ENCODE results near the gene STAT4.

The STAT4 gene

GRCh38 chr2:191087311-191087710, 63.5 kb downstream of the STAT4 start:
- Histone ChIP-seq H3K9ac (ENCODE audit: low read length) (no peak overlapping the region), H3K4me3 (ENCODE audit: low read depth, low read length) (no peak overlapping the region), H3K4ac (ENCODE audit: low read depth, low read length) (no peak overlapping the region), H4K12ac (ENCODE audit: low read depth, low read length) (no peak overlapping the region), H3K79me2 (ENCODE audit: control insufficient read depth, insufficient read depth, low read length, poor library complexity) (no peaks in the 10 kb centered on the region), H4K91ac (ENCODE audit: low read depth, low read length) (no peak overlapping the region), H3K4me2 (ENCODE audit: low read length) (no peak overlapping the region), H3K79me1 (ENCODE audit: low read length) (no peaks in the 10 kb centered on the region), H3K4me1 (ENCODE audit: control insufficient read depth in 1 of 2, insufficient read depth in 2 of 2, low read length in 2 of 2) (no peaks in the 10 kb centered on the region), H3K18ac (ENCODE audit: low read length) (no peak overlapping the region), H3K14ac (ENCODE audit: low read length) (no peak overlapping the region), H3K27me3 (ENCODE audit: insufficient read depth, low read length) (no peaks in the 10 kb centered on the region), H2AK5ac (ENCODE audit: low read length) (no peak overlapping the region), H2BK120ac (ENCODE audit: insufficient read depth, low read length, poor library complexity) (no peak overlapping the region), H3K27ac (ENCODE audit: low read depth, low read length) (no peak overlapping the region), H4K8ac (ENCODE audit: low read depth, low read length) (no peak overlapping the region), H2BK12ac (ENCODE audit: low read length) (no peak overlapping the region), H2BK5ac (ENCODE audit: low read depth, low read length, poor library complexity) (no peak overlapping the region), H3K36me3 (ENCODE audit: control insufficient read depth in 1 of 2, insufficient read depth in 2 of 2, low read length in 2 of 2) (no peaks in the 10 kb centered on the region), H3K9me3 (ENCODE audit: insufficient read depth, low read depth, low read length) (no peaks in the 10 kb centered on the region), H2AFZ (ENCODE audit: insufficient read depth, low read length, poor library complexity) (no peak overlapping the region), H3K23ac (ENCODE audit: low read length) (no peak overlapping the region)
- no CpG with 5 or more reads among the region's 2 CpGs for WGBS (ENCODE audit: extremely low coverage, insufficient coverage, insufficient read length)
- no peak for DNase-seq

- no peak overlapping the region for H4K8ac ChIP-seq (ENCODE audit: low read depth, low read length)
- H3K4me3 ChIP-seq (ENCODE audit: low read depth, low read length), result no peak overlapping the region
- no peaks in the 10 kb centered on the region for H3K79me2 ChIP-seq (ENCODE audit: control insufficient read depth, insufficient read depth, low read length, poor library complexity)
- no peak overlapping the region for H4K91ac ChIP-seq (ENCODE audit: low read depth, low read length)
- H3K14ac ChIP-seq (ENCODE audit: low read length), result no peak overlapping the region
- H3K79me1 ChIP-seq (ENCODE audit: low read length), result no peaks in the 10 kb centered on the region
- H3K27me3 ChIP-seq (ENCODE audit: insufficient read depth, low read length), result no peaks in the 10 kb centered on the region
- H2BK12ac ChIP-seq (ENCODE audit: low read length), result no peak overlapping the region
- no peak overlapping the region for H2AFZ ChIP-seq (ENCODE audit: insufficient read depth, low read length, poor library complexity)
- no peak overlapping the region for H3K4ac ChIP-seq (ENCODE audit: low read depth, low read length)
- no peak overlapping the region for H3K23ac ChIP-seq (ENCODE audit: low read length)
- no peaks in the 10 kb centered on the region for H3K4me1 ChIP-seq (ENCODE audit: control insufficient read depth in 1 of 2, insufficient read depth in 2 of 2, low read length in 2 of 2)
- no peak overlapping the region for H3K9ac ChIP-seq (ENCODE audit: low read length)
- H2BK5ac ChIP-seq (ENCODE audit: low read depth, low read length, poor library complexity), result no peak overlapping the region
- H3K27ac ChIP-seq (ENCODE audit: low read depth, low read length), result no peak overlapping the region
- H3K36me3 ChIP-seq (ENCODE audit: control insufficient read depth in 1 of 2, insufficient read depth in 2 of 2, low read length in 2 of 2), result no peaks in the 10 kb centered on the region
- H3K18ac ChIP-seq (ENCODE audit: low read length), result no peak overlapping the region
- no peak overlapping the region for H3K4me2 ChIP-seq (ENCODE audit: low read length)
- DNase-seq, result no peak
- no peaks in the 10 kb centered on the region for H3K9me3 ChIP-seq (ENCODE audit: insufficient read depth, low read depth, low read length)
- no peak overlapping the region for H2AK5ac ChIP-seq (ENCODE audit: low read length)
- no peak overlapping the region for H4K12ac ChIP-seq (ENCODE audit: low read depth, low read length)
- H2BK120ac ChIP-seq (ENCODE audit: insufficient read depth, low read length, poor library complexity), result no peak overlapping the region
Observed at GRCh38 chr2:191086706-191087105, 64.1 kb downstream of the STAT4 start.

- Histone ChIP-seq H3K79me2 (ENCODE audit: control insufficient read depth, insufficient read depth, low read length, poor library complexity) (no peaks in the 10 kb centered on the region), H4K8ac (ENCODE audit: low read depth, low read length) (no peak overlapping the region), H2BK120ac (ENCODE audit: insufficient read depth, low read length, poor library complexity) (no peak overlapping the region), H3K36me3 (ENCODE audit: control insufficient read depth in 1 of 2, insufficient read depth in 2 of 2, low read length in 2 of 2) (no peaks in the 10 kb centered on the region), H3K79me1 (ENCODE audit: low read length) (no peaks in the 10 kb centered on the region), H3K18ac (ENCODE audit: low read length) (no peak overlapping the region), H2BK12ac (ENCODE audit: low read length) (no peak overlapping the region), H3K4me3 (ENCODE audit: low read depth, low read length) (no peak overlapping the region), H2AFZ (ENCODE audit: insufficient read depth, low read length, poor library complexity) (no peak overlapping the region), H3K4ac (ENCODE audit: low read depth, low read length) (no peak overlapping the region), H3K9me3 (ENCODE audit: insufficient read depth, low read depth, low read length) (no peaks in the 10 kb centered on the region), H3K27ac (ENCODE audit: low read depth, low read length) (no peak overlapping the region), H2AK5ac (ENCODE audit: low read length) (no peak overlapping the region), H3K14ac (ENCODE audit: low read length) (no peak overlapping the region), H4K91ac (ENCODE audit: low read depth, low read length) (no peak overlapping the region), H4K12ac (ENCODE audit: low read depth, low read length) (no peak overlapping the region), H3K4me1 (ENCODE audit: control insufficient read depth in 1 of 2, insufficient read depth in 2 of 2, low read length in 2 of 2) (no peaks in the 10 kb centered on the region), H3K4me2 (ENCODE audit: low read length) (no peak overlapping the region), H2BK5ac (ENCODE audit: low read depth, low read length, poor library complexity) (no peak overlapping the region), H3K23ac (ENCODE audit: low read length) (no peak overlapping the region), H3K9ac (ENCODE audit: low read length) (no peak overlapping the region), H3K27me3 (ENCODE audit: insufficient read depth, low read length) (no peaks in the 10 kb centered on the region)
- no peak for DNase-seq
- no CpG with 5 or more reads among the region's 3 CpGs for WGBS (ENCODE audit: extremely low coverage, insufficient coverage, insufficient read length)
Observed at GRCh38 chr2:191083540-191083939, 67.3 kb downstream of the STAT4 start.

- no peak overlapping the region for H2BK12ac ChIP-seq (ENCODE audit: low read length)
- H2BK5ac ChIP-seq (ENCODE audit: low read depth, low read length, poor library complexity), result no peak overlapping the region
- no peak overlapping the region for H4K8ac ChIP-seq (ENCODE audit: low read depth, low read length)
- no peak overlapping the region for H2AK5ac ChIP-seq (ENCODE audit: low read length)
- no peaks in the 10 kb centered on the region for H3K9me3 ChIP-seq (ENCODE audit: insufficient read depth, low read depth, low read length)
- H3K4me2 ChIP-seq (ENCODE audit: low read length), result no peak overlapping the region
- H2AFZ ChIP-seq (ENCODE audit: insufficient read depth, low read length, poor library complexity), result no peak overlapping the region
- H2BK120ac ChIP-seq (ENCODE audit: insufficient read depth, low read length, poor library complexity), result no peak overlapping the region
- H4K91ac ChIP-seq (ENCODE audit: low read depth, low read length), result no peak overlapping the region
- H3K4me3 ChIP-seq (ENCODE audit: low read depth, low read length), result no peak overlapping the region
- H3K79me1 ChIP-seq (ENCODE audit: low read length), result no peaks in the 10 kb centered on the region
- no CpG with 5 or more reads among the region's 2 CpGs for WGBS (ENCODE audit: extremely low coverage, insufficient coverage, insufficient read length)
- no peak overlapping the region for H3K14ac ChIP-seq (ENCODE audit: low read length)
- no peak overlapping the region for H3K23ac ChIP-seq (ENCODE audit: low read length)
- DNase-seq, result no peak
- no peaks in the 10 kb centered on the region for H3K27me3 ChIP-seq (ENCODE audit: insufficient read depth, low read length)
- no peak overlapping the region for H3K9ac ChIP-seq (ENCODE audit: low read length)
- no peak overlapping the region for H3K18ac ChIP-seq (ENCODE audit: low read length)
- H3K27ac ChIP-seq (ENCODE audit: low read depth, low read length), result no peak overlapping the region
- H4K12ac ChIP-seq (ENCODE audit: low read depth, low read length), result no peak overlapping the region
- no peak overlapping the region for H3K4ac ChIP-seq (ENCODE audit: low read depth, low read length)
- H3K79me2 ChIP-seq (ENCODE audit: control insufficient read depth, insufficient read depth, low read length, poor library complexity), result no peaks in the 10 kb centered on the region
- no peaks in the 10 kb centered on the region for H3K4me1 ChIP-seq (ENCODE audit: control insufficient read depth in 1 of 2, insufficient read depth in 2 of 2, low read length in 2 of 2)
- H3K36me3 ChIP-seq (ENCODE audit: control insufficient read depth in 1 of 2, insufficient read depth in 2 of 2, low read length in 2 of 2), result no peaks in the 10 kb centered on the region
Observed at GRCh38 chr2:191082321-191082720, 68.5 kb downstream of the STAT4 start.

Measured in trophoblast cell (in vitro differentiated cells and primary cell).